Activated naive CD4-positive, alpha-beta T cell treated with anti-CD3 and anti-CD28 coated beads, Interleukin-2, amount 10 ng/mL, durations not matched to agents 7 days and 5 days (primary cell): Measurements from ENCODE around the gene PRLH.

Experiments
- CTCF ChIA-PET: fragments of 350-600 bp; sonication (Branson Sonifier 250); formaldehyde crosslinking; loops from one replicate; lab custom pipeline; 2021; ENCODE audit warnings: antibody characterized with exemption; lab: Charles Lee
- DNase-seq: peaks from one replicate; pipeline ENCODE4 v3.0.0-alpha.2; 2020
- H3K27ac Mint-ChIP-seq: one replicate; pipeline ENCODE4 v1.8.0; 2021; ENCODE audit warnings: mild to moderate bottlenecking, moderate library complexity, mixed read lengths
- H3K27me3 Mint-ChIP-seq: one replicate; pipeline ENCODE4 v1.8.0; 2021; ENCODE audit warnings: mild to moderate bottlenecking, mixed read lengths
- H3K36me3 Mint-ChIP-seq: one replicate; pipeline ENCODE4 v1.8.0; 2021; ENCODE audit warnings: mixed read lengths
- H3K4me1 Mint-ChIP-seq: one replicate; pipeline ENCODE4 v1.8.0; 2021; ENCODE audit warnings: mixed read lengths
- H3K4me3 Mint-ChIP-seq: one replicate; pipeline ENCODE4 v1.8.0; 2021; ENCODE audit warnings: mild to moderate bottlenecking, moderate library complexity, mixed read lengths
- H3K9me3 Mint-ChIP-seq: one replicate; pipeline ENCODE4 v1.8.0; 2021; ENCODE audit warnings: mixed read lengths

PRLH gene, protein sequence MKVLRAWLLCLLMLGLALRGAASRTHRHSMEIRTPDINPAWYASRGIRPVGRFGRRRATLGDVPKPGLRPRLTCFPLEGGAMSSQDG

DNA sequence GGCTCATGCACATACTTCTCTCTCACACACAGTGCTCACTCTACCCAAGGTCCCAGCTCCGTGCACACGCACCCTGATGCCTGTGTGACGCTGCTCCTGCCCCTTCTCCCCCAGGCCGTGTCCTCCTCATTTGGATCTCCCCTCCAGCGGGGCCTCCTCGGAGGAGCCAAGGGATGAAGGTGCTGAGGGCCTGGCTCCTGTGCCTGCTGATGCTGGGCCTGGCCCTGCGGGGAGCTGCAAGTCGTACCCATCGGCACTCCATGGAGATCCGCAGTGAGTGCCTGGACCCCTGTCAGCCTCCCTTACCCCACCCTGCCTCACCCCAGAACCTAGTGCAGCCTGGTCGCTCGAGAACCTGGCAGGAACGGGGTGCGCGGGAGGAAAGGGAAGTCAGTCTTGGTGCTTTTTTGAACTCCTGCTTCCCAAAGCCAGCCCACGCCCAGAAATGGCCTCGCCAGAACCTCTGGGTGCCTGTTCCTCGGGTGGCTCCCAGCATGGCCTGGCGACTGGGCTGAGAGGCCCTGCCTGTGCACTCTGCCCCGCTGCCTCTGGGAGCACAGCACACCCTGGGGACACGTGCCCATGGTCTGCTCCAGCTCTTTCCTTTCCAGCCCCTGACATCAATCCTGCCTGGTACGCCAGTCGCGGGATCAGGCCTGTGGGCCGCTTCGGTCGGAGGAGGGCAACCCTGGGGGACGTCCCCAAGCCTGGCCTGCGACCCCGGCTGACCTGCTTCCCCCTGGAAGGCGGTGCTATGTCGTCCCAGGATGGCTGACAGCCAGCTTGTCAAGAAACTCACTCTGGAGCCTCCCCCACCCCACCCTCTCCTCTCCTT lies at the start of gene PRLH:
PRLH (plus strand) TSS at position 174 of the 835 bp plus-strand sequence; CDS start at position 174, 0 bp downstream.
- no peaks in the 10 kb centered on the region for H3K9me3 Mint-ChIP-seq
- DNase-seq: no peak
- H3K27me3 Mint-ChIP-seq: peaks cover 24% of the 10 kb centered on the region
- H3K4me1 Mint-ChIP-seq: no peaks in the 10 kb centered on the region
- no peaks in the 10 kb centered on the region for H3K36me3 Mint-ChIP-seq
- no peak within 1 kb of the TSS for H3K4me3 Mint-ChIP-seq
- CTCF ChIA-PET: interaction anchor here (1.5 kb wide), 1 partner anchor 54 kb away, joined by 7 read pairs; no protein-coding TSS in a partner anchor
- no peak within 1 kb of the TSS for H3K27ac Mint-ChIP-seq

DNA sequence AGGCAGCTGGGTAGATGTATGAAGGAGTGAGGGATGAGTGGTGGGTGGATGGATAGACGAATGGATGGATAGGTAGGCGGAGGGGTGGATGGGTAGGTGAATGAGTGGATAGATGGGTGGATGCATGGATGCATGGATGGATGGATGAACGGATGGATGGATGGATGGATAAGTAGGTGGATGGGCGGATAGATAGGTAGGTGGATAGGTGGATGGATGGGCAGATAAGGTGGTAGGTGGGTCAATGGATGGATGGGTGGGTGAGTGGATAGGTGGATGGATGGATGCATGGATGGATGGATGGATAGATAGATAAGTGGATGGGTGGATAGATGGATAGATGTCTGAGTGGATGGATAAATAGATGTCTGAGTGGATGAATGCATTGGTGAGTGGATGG lies 49.2 kb upstream of the PRLH start:
- Mint-ChIP-seq H3K36me3 (no peaks in the 10 kb centered on the region), H3K4me3 (no peak overlapping the region), H3K27ac (no peak overlapping the region), H3K27me3 (no peaks in the 10 kb centered on the region), H3K9me3 (no peaks in the 10 kb centered on the region), H3K4me1 (no peaks in the 10 kb centered on the region)
- CTCF ChIA-PET: no interaction called here
- DNase-seq: no peak

DNA sequence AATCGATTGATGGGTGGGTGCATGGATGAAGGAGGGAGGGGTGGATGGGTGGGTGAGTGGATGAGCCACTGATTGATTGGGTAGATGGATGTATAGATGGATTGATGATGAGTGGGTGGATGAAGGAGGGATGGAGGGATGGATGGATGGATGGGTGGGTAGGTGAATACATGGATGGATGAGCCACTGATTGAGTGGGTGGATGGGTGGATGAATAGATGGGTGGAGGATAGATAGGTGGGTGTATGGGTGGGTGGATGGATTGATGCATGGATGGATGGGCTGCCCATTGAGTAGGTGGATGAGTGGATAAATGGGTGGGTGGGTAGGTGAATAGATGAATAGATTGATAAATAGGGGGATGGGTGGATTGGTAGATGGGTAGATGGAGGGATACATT lies 48.4 kb upstream of the PRLH start:
- H3K27me3 Mint-ChIP-seq: no peaks in the 10 kb centered on the region
- CTCF ChIA-PET: no interaction called here
- no peaks in the 10 kb centered on the region for H3K9me3 Mint-ChIP-seq
- no peaks in the 10 kb centered on the region for H3K4me1 Mint-ChIP-seq
- DNase-seq: no peak
- no peaks in the 10 kb centered on the region for H3K36me3 Mint-ChIP-seq
- H3K27ac Mint-ChIP-seq: no peak overlapping the region
- H3K4me3 Mint-ChIP-seq: no peak overlapping the region

DNA sequence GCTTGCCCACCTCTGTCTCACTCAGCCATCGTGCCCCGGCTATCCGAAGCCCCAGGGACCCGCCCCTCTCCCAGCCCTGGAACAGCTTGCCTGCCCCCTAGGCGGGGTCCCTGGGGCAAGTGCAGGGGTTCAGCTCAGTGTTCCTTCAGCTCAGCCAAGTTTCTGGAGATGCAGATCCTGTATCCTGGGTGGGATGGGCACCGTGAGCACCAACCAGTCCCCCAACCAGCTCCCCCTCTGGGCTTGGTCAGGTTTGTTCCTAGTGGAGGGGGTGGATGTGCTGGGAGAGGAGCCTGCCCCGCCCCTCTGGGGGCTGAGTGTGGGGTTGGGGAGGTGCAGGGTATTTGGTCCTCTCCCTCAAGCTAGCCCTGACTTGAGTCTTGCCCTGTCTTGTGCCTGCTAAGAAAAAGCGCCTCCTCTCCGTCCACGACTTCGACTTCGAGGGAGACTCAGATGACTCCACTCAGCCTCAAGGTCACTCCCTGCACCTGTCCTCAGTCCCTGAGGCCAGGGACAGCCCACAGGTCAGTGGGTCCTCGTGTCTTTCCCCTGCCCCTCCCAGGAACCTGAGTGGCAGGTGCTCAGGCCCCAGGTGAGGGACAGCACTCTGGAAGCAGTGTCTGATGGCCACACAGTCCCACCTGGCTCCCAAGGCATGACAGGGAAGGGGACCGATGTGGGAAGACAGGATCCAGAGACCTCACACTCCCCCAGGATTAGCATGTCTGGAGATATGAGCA lies 46.7 kb upstream of the PRLH start:
- Mint-ChIP-seq H3K9me3 (no peaks in the 10 kb centered on the region), H3K36me3 (no peaks in the 10 kb centered on the region), H3K4me3 (no peak overlapping the region), H3K27me3 (no peaks in the 10 kb centered on the region), H3K27ac (no peak overlapping the region), H3K4me1 (no peaks in the 10 kb centered on the region)
- CTCF ChIA-PET: interaction anchor here (2.2 kb wide), 1 partner anchor 52 kb away, joined by 9 read pairs; no protein-coding TSS in a partner anchor
- DNase-seq: no peak

DNA sequence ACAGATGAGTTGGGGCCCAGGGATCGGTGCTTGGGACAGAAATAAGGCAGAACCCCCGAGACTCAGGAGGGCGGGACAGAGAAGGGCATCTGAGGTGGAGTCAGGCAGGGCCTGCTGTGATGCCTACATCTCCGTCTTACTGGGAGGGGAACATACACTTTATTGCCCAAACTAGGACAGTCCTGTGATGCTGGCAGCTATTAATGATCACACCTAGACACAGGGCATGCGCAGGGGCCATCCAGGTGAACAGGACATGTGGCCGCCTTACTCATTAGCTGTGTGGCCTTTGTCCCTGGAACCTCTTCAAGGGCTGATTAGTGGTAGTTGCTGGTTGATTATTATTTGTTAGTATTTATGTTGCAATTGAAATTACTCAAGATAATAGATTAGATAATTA lies 46.1 kb upstream of the PRLH start:
- Mint-ChIP-seq H3K9me3 (no peaks in the 10 kb centered on the region), H3K4me1 (no peaks in the 10 kb centered on the region), H3K27ac (no peak overlapping the region), H3K36me3 (no peaks in the 10 kb centered on the region), H3K27me3 (no peaks in the 10 kb centered on the region), H3K4me3 (no peak overlapping the region)
- CTCF ChIA-PET: interaction anchor here (2.2 kb wide), 1 partner anchor 52 kb away, joined by 9 read pairs; no protein-coding TSS in a partner anchor
- DNase-seq: no peak

DNA sequence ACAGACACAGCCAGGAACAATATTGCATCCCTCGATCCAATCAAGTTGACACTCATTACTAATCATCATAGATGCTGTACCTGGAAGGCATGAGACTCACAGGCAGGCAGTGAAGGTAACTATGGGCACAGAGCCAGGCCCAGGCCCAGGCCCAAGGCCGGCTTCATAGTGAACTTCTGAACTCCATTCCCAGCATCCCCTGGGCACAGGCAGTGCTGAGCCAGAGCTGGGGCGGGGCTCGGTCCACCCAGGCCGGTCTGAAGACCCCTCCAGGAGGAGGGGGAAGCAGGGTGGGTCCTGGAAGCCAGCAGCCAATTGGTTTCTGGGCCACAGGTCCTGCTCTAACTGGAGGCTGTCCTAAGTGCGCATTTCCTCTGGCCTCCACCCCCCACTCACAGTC lies 41.7 kb upstream of the PRLH start:
- H3K4me1 Mint-ChIP-seq: no peaks in the 10 kb centered on the region
- CTCF ChIA-PET: no interaction called here

DNA sequence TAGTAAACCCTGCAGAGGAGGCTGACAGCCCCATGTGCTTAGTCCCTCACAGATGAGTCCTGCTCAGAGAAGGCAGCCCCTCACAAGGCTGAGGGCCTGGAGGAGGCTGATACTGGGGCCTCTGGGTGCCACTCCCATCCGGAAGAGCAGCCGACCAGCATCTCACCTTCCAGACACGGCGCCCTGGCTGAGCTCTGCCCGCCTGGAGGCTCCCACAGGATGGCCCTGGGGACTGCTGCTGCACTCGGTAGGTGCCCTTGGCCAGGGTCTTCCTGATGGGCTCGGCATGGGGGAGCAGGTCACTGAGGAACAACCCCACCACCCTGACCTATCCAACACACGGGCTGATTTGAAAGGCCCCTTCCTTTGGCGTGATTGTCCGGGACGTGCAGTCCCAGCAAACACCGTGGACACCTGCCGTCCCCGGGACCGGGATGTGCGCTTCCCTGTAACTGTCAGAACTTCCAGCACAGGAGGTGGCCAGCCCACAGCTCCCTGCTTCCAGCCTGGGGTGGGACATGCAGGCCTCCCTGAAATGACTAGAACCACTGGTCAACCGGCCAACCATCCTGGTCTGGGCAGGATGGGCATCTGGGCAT lies 40.7 kb upstream of the PRLH start:
- DNase-seq: no peak
- H3K27me3 Mint-ChIP-seq: no peaks in the 10 kb centered on the region
- no peak overlapping the region for H3K4me3 Mint-ChIP-seq
- no peak overlapping the region for H3K27ac Mint-ChIP-seq
- H3K36me3 Mint-ChIP-seq: no peaks in the 10 kb centered on the region
- H3K9me3 Mint-ChIP-seq: no peaks in the 10 kb centered on the region
- CTCF ChIA-PET: interaction anchor here (0.8 kb wide), 1 partner anchor 46 kb away, joined by 3 read pairs; no protein-coding TSS in a partner anchor
- no peaks in the 10 kb centered on the region for H3K4me1 Mint-ChIP-seq

More for the DNA sequence above, 41.7 kb upstream of the PRLH start:
- H3K9me3 Mint-ChIP-seq: no peaks in the 10 kb centered on the region
- no peak overlapping the region for H3K4me3 Mint-ChIP-seq
- DNase-seq: no peak
- no peaks in the 10 kb centered on the region for H3K36me3 Mint-ChIP-seq
- H3K27ac Mint-ChIP-seq: no peak overlapping the region
- H3K27me3 Mint-ChIP-seq: no peaks in the 10 kb centered on the region

DNA sequence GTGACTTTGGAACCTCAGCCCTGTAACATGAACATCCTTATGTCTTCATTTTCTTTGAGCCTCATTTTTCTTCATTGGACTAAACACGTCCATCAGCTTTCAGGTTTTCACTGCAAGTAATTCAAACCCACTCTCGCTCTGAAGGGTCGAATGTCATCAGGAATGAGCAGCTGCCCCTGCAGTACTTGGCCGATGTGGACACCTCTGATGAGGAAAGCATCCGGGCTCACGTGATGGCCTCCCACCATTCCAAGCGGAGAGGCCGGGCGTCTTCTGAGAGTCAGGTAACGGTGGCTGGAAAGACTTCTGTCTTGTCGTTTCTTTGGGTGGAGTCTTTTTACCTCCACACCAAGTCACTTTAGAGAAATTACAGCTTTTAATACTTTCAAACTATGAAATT lies 39.1 kb upstream of the PRLH start:
- Mint-ChIP-seq H3K9me3 (no peaks in the 10 kb centered on the region), H3K36me3 (no peaks in the 10 kb centered on the region), H3K4me1 (no peaks in the 10 kb centered on the region), H3K27ac (no peak overlapping the region), H3K27me3 (no peaks in the 10 kb centered on the region), H3K4me3 (no peak overlapping the region)
- CTCF ChIA-PET: no interaction called here
- DNase-seq: no peak

DNA sequence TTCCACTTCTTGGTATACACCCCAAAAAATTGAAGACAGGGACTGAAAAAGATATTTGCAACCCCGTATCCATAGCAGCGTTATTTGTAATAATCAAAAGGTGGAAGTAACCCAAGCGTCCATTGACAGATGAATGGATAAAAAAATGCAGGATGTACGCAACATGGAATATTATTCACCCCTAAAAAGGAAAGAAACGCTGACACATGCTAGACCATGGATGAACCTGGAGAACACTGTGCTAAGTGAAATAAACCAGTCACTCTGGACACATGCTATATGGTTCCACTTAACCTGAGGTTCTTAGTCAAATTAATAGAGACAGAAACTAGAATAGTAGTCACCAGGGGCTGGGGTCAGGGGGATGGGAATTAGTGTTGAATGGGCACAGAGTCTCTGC lies 38.6 kb upstream of the PRLH start:
- CTCF ChIA-PET: no interaction called here

DNA sequence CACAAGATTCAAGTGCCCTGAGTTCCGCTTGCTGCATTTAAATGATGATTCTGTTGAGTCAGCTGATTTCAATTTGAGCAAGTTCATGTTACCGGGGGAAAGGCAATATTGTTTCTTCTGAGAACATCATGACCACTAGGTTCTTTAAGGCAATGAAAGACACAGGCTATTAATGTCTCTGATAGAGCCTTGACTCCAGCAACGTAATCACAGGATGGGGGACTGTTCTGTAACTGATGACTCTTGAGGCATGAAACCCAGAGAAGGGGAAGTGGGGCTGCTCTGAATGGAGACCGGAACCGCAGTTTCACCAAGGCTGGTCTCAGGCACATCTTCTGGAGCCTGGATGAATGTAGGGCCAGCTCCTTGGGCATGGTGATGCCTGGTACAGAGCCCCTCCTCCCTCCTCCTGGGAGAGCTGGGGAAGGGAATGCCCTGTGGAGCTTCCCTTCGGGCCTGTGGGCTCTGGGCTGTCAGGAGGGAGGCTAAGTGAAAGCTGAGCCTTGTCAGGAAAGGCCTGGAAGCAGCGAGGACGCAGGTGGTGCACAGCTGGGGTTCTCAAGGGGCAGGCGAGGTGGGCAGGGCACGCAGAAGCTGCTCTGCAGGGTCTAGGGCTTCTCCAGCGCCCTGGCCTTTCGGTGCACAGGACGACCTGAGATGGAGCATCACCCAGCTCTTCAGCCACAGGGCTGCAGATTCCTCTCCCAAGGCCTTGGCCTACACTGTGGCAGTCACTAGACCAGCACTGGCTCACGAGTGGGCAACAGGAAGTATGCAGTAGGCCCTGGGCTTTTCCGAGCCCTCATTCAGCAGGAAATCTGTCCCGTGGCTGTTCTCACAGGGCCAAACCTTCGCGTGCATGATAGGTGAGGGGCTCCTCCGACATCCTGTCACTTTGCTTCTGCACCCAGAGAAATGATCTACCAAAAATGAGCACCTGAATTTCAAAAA lies 36.6 kb upstream of the PRLH start:
- H3K36me3 Mint-ChIP-seq: no peaks in the 10 kb centered on the region
- no peak overlapping the region for H3K27ac Mint-ChIP-seq
- peaks cover 12% of the 10 kb centered on the region for H3K27me3 Mint-ChIP-seq
- H3K9me3 Mint-ChIP-seq: no peaks in the 10 kb centered on the region
- H3K4me1 Mint-ChIP-seq: no peaks in the 10 kb centered on the region
- H3K4me3 Mint-ChIP-seq: no peak overlapping the region
- CTCF ChIA-PET: interaction anchor here (0.9 kb wide), 1 partner anchor 17 kb away, joined by 4 read pairs; no protein-coding TSS in a partner anchor
- no peak for DNase-seq

More for the DNA sequence above, 38.6 kb upstream of the PRLH start:
- Mint-ChIP-seq H3K27me3 (no peaks in the 10 kb centered on the region), H3K36me3 (no peaks in the 10 kb centered on the region), H3K4me3 (no peak overlapping the region), H3K27ac (no peak overlapping the region), H3K9me3 (no peaks in the 10 kb centered on the region), H3K4me1 (no peaks in the 10 kb centered on the region)
- no peak for DNase-seq

DNA sequence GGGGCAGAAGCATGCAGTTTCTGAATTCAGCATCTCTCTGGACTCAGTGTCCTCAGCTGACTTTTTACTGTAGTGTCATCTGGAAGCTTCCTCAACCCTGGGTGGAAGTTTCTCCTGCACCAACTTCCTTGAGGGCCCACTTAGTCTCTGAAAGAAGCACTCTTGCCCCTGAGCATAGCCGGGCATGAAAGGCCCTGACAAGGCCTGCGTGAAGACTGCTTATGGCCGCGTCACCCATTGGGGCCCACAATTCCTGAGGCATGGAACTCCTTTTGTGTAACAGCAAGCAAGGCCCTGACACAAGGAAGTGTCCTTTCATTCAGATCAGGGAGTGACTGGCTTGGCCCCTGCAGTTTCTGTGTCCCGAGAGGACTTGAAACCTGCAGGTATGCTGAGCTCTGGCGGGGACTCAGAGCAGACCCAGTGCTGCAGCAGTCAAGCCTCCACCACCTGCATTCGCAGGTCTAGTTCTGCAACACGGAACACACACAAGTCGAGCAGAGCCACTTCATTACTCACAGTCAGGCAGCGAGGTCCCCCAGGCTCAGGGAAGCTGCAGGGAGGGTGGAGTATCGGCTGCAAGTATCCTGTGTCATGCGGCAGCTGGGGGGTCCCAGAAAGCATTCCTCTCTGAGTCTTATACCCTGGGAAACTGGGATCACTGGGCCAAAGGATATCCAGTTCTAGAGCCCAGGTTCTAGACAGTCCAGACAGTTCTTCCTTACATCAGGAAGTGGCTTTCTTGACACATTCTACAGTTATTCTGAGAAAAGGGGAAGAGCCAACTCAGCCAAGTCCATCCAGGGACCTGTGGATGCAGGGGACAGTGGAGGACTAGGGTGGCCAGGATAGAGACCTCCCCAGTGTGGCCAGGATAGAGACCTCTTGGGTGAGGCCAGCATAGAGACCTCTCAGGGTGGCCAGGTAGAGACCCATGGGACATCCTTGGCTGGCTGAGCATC lies 35.6 kb upstream of the PRLH start:
- no peaks in the 10 kb centered on the region for H3K9me3 Mint-ChIP-seq
- no peak for DNase-seq
- CTCF ChIA-PET: no interaction called here

DNA sequence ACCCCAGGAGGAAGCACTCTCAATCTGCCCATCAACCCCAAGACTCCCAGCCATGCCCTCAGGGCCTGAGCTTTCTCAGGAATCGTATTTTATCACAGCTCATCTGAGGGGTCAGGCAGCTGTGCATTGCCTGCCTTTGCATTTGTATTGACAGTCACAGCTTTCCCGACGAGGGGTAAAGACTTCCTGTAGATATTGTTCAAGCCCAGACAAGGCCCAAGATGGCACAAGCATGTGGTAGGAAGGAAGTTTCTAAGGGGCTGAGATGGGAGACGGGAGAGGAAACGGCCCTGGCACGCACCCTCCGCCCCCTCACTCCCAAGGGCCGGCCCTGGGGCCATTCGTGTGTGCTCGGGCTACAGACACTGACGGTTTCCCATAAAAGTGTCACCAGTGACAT lies 34.2 kb upstream of the PRLH start:
- no peak overlapping the region for H3K27ac Mint-ChIP-seq
- no peaks in the 10 kb centered on the region for H3K4me1 Mint-ChIP-seq
- no peak overlapping the region for H3K4me3 Mint-ChIP-seq
- CTCF ChIA-PET: interaction anchor here (0.7 to 2.3 kb wide), 4 partner anchors 9 to 49 kb away, joined by 3 to 13 read pairs (median 6); no protein-coding TSS in a partner anchor
- H3K9me3 Mint-ChIP-seq: no peaks in the 10 kb centered on the region
- peaks cover 12% of the 10 kb centered on the region for H3K27me3 Mint-ChIP-seq
- no peaks in the 10 kb centered on the region for H3K36me3 Mint-ChIP-seq
- no peak for DNase-seq

More for the DNA sequence above, 35.6 kb upstream of the PRLH start:
- Mint-ChIP-seq H3K4me1 (no peaks in the 10 kb centered on the region), H3K36me3 (no peaks in the 10 kb centered on the region), H3K27ac (no peak overlapping the region), H3K27me3 (peaks cover 12% of the 10 kb centered on the region), H3K4me3 (no peak overlapping the region)
